GM20000 (cell line): Measurements from ENCODE around the gene CCDC187.

Source experiments
- DNase-seq: peaks from one replicate; pipeline ENCODE4 v3.0.0; 2012; ENCODE audit warnings: low spot score
- TF ChIP-seq, protein P1 (sequence below): IDR thresholded peaks from 2 replicates; pipeline ENCODE4 v1.5.1; 2012; ENCODE audit warnings: mild to moderate bottlenecking, control low read depth; ENCODE audit errors: extremely low read depth, missing control alignments

The CCDC187 gene

DNA sequence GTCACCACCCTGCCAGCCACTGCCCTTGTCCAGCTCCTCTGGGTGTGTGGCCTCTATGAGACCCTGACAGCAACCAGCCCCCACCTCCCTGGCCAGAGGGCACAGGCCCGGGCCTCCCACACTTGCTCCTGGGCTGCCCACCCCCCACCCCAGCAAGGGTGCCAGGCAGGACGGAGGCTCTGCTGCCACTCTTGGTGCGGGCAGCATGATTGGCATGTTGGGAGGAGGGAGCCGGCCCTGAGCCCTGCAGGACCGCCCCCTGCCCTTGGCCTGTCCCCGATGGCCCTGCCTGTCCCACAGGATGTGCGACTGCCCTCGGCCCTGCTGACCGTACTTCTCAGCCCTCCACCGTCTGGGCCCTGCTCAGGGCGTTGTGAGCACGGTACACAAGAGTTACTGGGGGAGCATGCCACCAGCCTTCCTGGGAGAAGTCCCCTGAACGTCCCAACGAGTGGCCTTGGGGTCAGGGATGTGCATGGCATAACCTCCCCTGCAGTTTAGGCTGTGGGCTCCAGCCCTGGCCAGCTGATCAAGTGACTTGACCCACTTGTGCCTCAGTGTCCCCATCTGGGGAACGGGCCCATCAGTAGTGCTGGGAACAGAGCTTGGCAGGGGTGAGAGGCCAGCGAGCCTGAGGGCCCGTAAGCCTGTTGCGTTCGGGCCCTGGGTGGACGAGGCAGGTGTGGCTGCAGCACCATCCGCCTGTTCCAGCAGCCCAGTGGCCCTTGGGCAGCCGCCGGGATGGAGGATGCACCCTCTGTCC is 39.4 kb upstream of the CCDC187 start:
- DNase-seq: no peak
- TF ChIP-seq, protein P1, sequence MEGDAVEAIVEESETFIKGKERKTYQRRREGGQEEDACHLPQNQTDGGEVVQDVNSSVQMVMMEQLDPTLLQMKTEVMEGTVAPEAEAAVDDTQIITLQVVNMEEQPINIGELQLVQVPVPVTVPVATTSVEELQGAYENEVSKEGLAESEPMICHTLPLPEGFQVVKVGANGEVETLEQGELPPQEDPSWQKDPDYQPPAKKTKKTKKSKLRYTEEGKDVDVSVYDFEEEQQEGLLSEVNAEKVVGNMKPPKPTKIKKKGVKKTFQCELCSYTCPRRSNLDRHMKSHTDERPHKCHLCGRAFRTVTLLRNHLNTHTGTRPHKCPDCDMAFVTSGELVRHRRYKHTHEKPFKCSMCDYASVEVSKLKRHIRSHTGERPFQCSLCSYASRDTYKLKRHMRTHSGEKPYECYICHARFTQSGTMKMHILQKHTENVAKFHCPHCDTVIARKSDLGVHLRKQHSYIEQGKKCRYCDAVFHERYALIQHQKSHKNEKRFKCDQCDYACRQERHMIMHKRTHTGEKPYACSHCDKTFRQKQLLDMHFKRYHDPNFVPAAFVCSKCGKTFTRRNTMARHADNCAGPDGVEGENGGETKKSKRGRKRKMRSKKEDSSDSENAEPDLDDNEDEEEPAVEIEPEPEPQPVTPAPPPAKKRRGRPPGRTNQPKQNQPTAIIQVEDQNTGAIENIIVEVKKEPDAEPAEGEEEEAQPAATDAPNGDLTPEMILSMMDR: no peak

GRCh38 chr9:136342181-136343120 is 38.6 kb upstream of the CCDC187 start:
- TF ChIP-seq, protein P1: no peak
- DNase-seq: peak; percentile 87

DNA sequence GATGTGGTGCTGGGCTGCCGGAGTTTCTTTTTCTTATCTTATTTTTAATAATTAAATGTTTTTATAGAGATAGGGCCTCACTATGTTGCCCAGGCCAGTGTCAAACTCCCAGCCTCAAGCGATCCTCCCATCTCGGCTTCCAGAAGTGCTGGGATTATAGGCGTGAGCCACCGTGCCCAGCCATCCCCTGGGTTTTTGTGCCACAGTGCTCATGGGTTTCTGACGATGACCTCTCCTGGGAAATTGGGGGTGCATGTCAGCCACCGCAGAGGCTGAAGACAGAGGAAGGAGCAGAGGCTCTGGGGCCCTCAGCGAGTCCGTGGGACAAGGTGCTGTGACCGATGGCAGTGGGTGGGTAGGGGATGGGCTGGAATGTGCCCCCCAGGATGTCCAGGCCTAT is 37.9 kb upstream of the CCDC187 start:
- DNase-seq: no peak
- TF ChIP-seq, protein P1: no peak

DNA sequence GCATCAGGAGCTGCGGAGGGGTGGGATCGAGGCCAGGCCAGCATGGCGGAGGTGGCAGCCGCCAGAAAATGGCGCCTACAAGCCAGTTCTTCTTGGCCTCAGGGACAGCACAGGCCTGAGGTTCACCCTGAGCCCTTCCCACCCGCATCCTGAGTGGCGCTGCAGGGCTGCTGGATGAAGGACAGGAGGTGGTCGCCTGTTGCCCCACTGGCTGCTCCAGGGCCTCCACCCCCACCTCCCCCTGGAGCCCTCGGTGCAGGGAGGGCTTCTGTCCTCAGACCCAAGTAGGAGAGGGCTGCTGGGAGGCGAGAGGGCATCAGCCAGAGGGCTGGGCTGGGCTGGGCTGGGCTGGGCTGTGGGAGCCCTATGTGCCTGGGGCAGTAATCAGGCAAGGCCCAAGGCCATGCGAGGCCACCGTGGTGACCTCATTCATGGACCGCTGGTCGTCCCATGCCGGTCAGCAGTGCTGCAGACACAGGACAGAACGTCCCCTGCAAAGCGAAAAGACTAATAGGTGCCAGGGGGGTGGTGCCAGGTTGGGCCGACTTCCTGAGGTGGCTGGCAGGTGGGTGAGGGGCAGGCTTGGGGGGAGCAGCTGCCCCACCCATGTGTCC is 37.3 kb upstream of the CCDC187 start:
- TF ChIP-seq, protein P1: no peak
- no peak for DNase-seq

- DNase-seq: no peak
- TF ChIP-seq, protein P1: no peak
These were observed 36.6 kb upstream of the CCDC187 start for GRCh38 chr9:136340356-136341041.

GRCh38 chr9:136339958-136340310 is 36.0 kb upstream of the CCDC187 start:
- TF ChIP-seq, protein P1: no peak
- DNase-seq: no peak
